Ishikawa (cell line): ENCODE results near the gene RAB3C.

ENCODE experiments used
- CEBPB ChIP-seq: IDR thresholded peaks from 2 replicates; pipeline ENCODE4 v1.6.1; 2012
- CREB1 ChIP-seq: IDR thresholded peaks from 2 replicates; pipeline ENCODE4 v1.6.1; 2012; ENCODE audit warnings: low read depth
- EGR1 ChIP-seq: IDR thresholded peaks from 2 replicates; pipeline ENCODE4 v1.6.1; 2012
- EP300 ChIP-seq: IDR thresholded peaks from 2 replicates; pipeline ENCODE4 v1.6.1; 2012; ENCODE audit warnings: borderline replicate concordance
- FOXM1 ChIP-seq: IDR thresholded peaks from 2 replicates; pipeline ENCODE4 v1.6.1; 2012; ENCODE audit warnings: low read depth, borderline replicate concordance
- MAX ChIP-seq: IDR thresholded peaks from 2 replicates; pipeline ENCODE4 v1.6.1; 2012
- NFIC ChIP-seq: IDR thresholded peaks from 2 replicates; pipeline ENCODE4 v1.6.1; 2012
- RAD21 ChIP-seq: IDR thresholded peaks from 2 replicates; pipeline ENCODE4 v1.6.1; 2012; ENCODE audit warnings: low read depth
- REST ChIP-seq: IDR thresholded peaks from 2 replicates; pipeline ENCODE4 v1.6.1; 2012; ENCODE audit warnings: low read depth, mild to moderate bottlenecking
- TAF1 ChIP-seq: IDR thresholded peaks from 2 replicates; pipeline ENCODE4 v1.6.1; 2012; ENCODE audit warnings: low read depth, mild to moderate bottlenecking
- TCF12 ChIP-seq: IDR thresholded peaks from 2 replicates; pipeline ENCODE4 v1.6.1; 2012; ENCODE audit warnings: low read depth
- TEAD4 ChIP-seq: IDR thresholded peaks from 2 replicates; pipeline ENCODE4 v1.6.1; 2012
- USF1 ChIP-seq: IDR thresholded peaks from 2 replicates; pipeline ENCODE4 v1.6.1; 2012
- YY1 ChIP-seq: IDR thresholded peaks from 2 replicates; pipeline ENCODE4 v1.6.1; 2012; ENCODE audit warnings: low read depth
- ZBTB7A ChIP-seq: IDR thresholded peaks from 2 replicates; pipeline ENCODE4 v1.6.1; 2012; ENCODE audit warnings: low read depth

RAB3C gene

GRCh38 chr5:58774937-58775336, 192.1 kb downstream of the RAB3C start:
- TF ChIP-seq EP300 (no peak), RAD21 (no peak), YY1 (no peak), TAF1 (no peak), CEBPB (no peak)

- TF ChIP-seq CEBPB (no peak), RAD21 (no peak), MAX (no peak), NFIC (no peak), FOXM1 (no peak), REST (no peak), EP300 (no peak), EGR1 (no peak), TAF1 (no peak), YY1 (no peak), USF1 (no peak), ZBTB7A (no peak), TEAD4 (no peak)
Measured at GRCh38 chr5:58775701-58776262, 192.9 kb downstream of the RAB3C start.

- TF ChIP-seq REST (no peak), USF1 (no peak), TEAD4 (no peak), YY1 (no peak), MAX (no peak), EGR1 (no peak), NFIC (no peak)
Measured at GRCh38 chr5:58776559-58776958, 193.7 kb downstream of the RAB3C start.

- TF ChIP-seq EP300 (no peak), TEAD4 (no peak), CEBPB (no peak), YY1 (no peak), CREB1 (no peak), EGR1 (no peak), NFIC (no peak), MAX (no peak), FOXM1 (no peak), REST (no peak), ZBTB7A (no peak), TCF12 (no peak), USF1 (no peak), TAF1 (no peak), RAD21 (no peak)
Measured at GRCh38 chr5:58778888-58779287, 196.0 kb downstream of the RAB3C start.
